HEK293 (cell line): ENCODE measurements around the gene CSNK1G1.

ENCODE experiments used
- CTCF ChIA-PET: fragments of 350-600 bp; formaldehyde crosslinking; extraction: SDS; loops from one replicate; lab custom pipeline; 2021; ENCODE audit warnings: antibody characterized with exemption; lab: Yijun Ruan, JAX
- POLR2A ChIA-PET: fragments of 300-600 bp; formaldehyde crosslinking; extraction: SDS; loops from one replicate; lab custom pipeline; 2020; ENCODE audit warnings: antibody characterized with exemption, inconsistent platforms; lab: Yijun Ruan, JAX
- H3K27ac ChIP-seq: fragments of 200-500 bp; sonication (Bioruptor generic); 2 replicates; pipeline ENCODE4 v1.5.1; 2014; ENCODE audit warnings: low read depth, low read length, control low read depth, inconsistent platforms; ENCODE audit errors: extremely low read depth
- H3K36me3 ChIP-seq, 2 experiments: fragments of 200-500 bp in 1 of 2; sonication (Bioruptor generic) in 1 of 2; 1 replicate in 1 of 2; 2 replicates in 1 of 2; pipeline ENCODE4 v1.5.1; 2014 to 2017; ENCODE audit warnings: inconsistent platforms in 2 of 2, low read length in 2 of 2; ENCODE audit not compliant: control insufficient read depth in 2 of 2, insufficient read depth in 1 of 2
- H3K4me1 ChIP-seq: fragments of 200-500 bp; sonication (Bioruptor generic); 2 replicates; pipeline ENCODE4 v1.5.1; 2014; ENCODE audit warnings: mild to moderate bottlenecking, low read length, inconsistent platforms; ENCODE audit not compliant: control insufficient read depth, insufficient read depth
- H3K4me3 ChIP-seq: 2 replicates; pipeline ENCODE4 v1.5.1; 2011; ENCODE audit warnings: low read depth, mild to moderate bottlenecking, control low read depth, low read length, moderate library complexity
- H3K9me3 ChIP-seq: fragments of 200-500 bp; sonication (Bioruptor generic); 2 replicates; pipeline ENCODE4 v1.5.1; 2014; ENCODE audit warnings: low read depth, low read length, inconsistent platforms; ENCODE audit not compliant: control insufficient read depth, insufficient read depth
- FEZF1 ChIP-seq: fragments of 450-650 bp; formaldehyde crosslinking; IDR thresholded peaks from 2 replicates; pipeline ENCODE4 v1.5.1; 2016; ENCODE audit warnings: missing biosample characterization, missing genetic modification characterization
- RBAK ChIP-seq: fragments of 450-650 bp; formaldehyde crosslinking; IDR thresholded peaks from 2 replicates; pipeline ENCODE4 v1.5.1; 2016; ENCODE audit warnings: missing biosample characterization, missing genetic modification characterization
- TCF7L2 ChIP-seq: IDR thresholded peaks from 2 replicates; pipeline ENCODE4 v1.6.1; 2011; ENCODE audit warnings: low read depth, mild to moderate bottlenecking, inconsistent platforms, low read length, moderate library complexity, borderline replicate concordance
- WT1 ChIP-seq: fragments of 450-650 bp; formaldehyde crosslinking; IDR thresholded peaks from 2 replicates; pipeline ENCODE4 v1.5.1; 2016; ENCODE audit warnings: missing biosample characterization, missing genetic modification characterization
- YY1 ChIP-seq: fragments of 450-650 bp; formaldehyde crosslinking; IDR thresholded peaks from 2 replicates; pipeline ENCODE4 v1.5.1; 2018; ENCODE audit warnings: missing biosample characterization, missing genetic modification characterization
- ZBTB26 ChIP-seq: fragments of 450-650 bp; formaldehyde crosslinking; optimal IDR thresholded peaks from 2 replicates; pipeline ENCODE3; 2016; ENCODE audit warnings: missing biosample characterization, mild to moderate bottlenecking, missing genetic modification characterization
- ZFP3 ChIP-seq: fragments of 450-650 bp; formaldehyde crosslinking; IDR thresholded peaks from 2 replicates; pipeline ENCODE4 v1.5.1; 2016; ENCODE audit warnings: low read depth, missing biosample characterization, missing genetic modification characterization
- ZIC2 ChIP-seq: fragments of 450-650 bp; formaldehyde crosslinking; IDR thresholded peaks from 2 replicates; pipeline ENCODE4 v1.5.1; 2016; ENCODE audit warnings: missing biosample characterization, missing genetic modification characterization
- ZNF138 ChIP-seq: fragments of 450-650 bp; formaldehyde crosslinking; IDR thresholded peaks from 2 replicates; pipeline ENCODE4 v1.5.1; 2016; ENCODE audit warnings: missing biosample characterization, missing genetic modification characterization, borderline replicate concordance
- ZNF155 ChIP-seq: fragments of 450-650 bp; formaldehyde crosslinking; IDR thresholded peaks from 2 replicates; pipeline ENCODE4 v1.5.1; 2016; ENCODE audit warnings: missing biosample characterization, missing genetic modification characterization
- ZNF157 ChIP-seq: fragments of 450-650 bp; formaldehyde crosslinking; IDR thresholded peaks from 2 replicates; pipeline ENCODE4 v1.5.1; 2016; ENCODE audit warnings: missing biosample characterization, missing genetic modification characterization
- ZNF169 ChIP-seq: fragments of 450-650 bp; formaldehyde crosslinking; IDR thresholded peaks from 2 replicates; pipeline ENCODE4 v1.5.1; 2016; ENCODE audit warnings: missing biosample characterization, missing genetic modification characterization
- ZNF184 ChIP-seq: fragments of 450-650 bp; IDR thresholded peaks from 2 replicates; pipeline ENCODE4 v1.5.1; 2018; ENCODE audit warnings: missing biosample characterization, mild to moderate bottlenecking, missing genetic modification characterization
- ZNF221 ChIP-seq: fragments of 450-650 bp; formaldehyde crosslinking; IDR thresholded peaks from 2 replicates; pipeline ENCODE4 v1.5.1; 2017; ENCODE audit warnings: missing biosample characterization, missing genetic modification characterization, borderline replicate concordance
- ZNF341 ChIP-seq: fragments of 450-650 bp; formaldehyde crosslinking; IDR thresholded peaks from 2 replicates; pipeline ENCODE4; 2016; ENCODE audit warnings: low read depth, missing biosample characterization, missing genetic modification characterization
- ZNF433 ChIP-seq: fragments of 450-650 bp; formaldehyde crosslinking; IDR thresholded peaks from 2 replicates; pipeline ENCODE4 v1.5.1; 2016; ENCODE audit warnings: missing biosample characterization, missing genetic modification characterization, low read depth
- ZNF510 ChIP-seq: fragments of 450-650 bp; formaldehyde crosslinking; IDR thresholded peaks from 2 replicates; pipeline ENCODE4 v1.5.1; 2018; ENCODE audit warnings: mild to moderate bottlenecking, missing genetic modification characterization, missing biosample characterization; ENCODE audit not compliant: insufficient replicate concordance
- ZNF548 ChIP-seq: fragments of 450-650 bp; formaldehyde crosslinking; IDR thresholded peaks from 2 replicates; pipeline ENCODE4 v1.5.1; 2016; ENCODE audit warnings: missing biosample characterization, missing genetic modification characterization
- ZNF555 ChIP-seq: fragments of 450-650 bp; formaldehyde crosslinking; conservative IDR thresholded peaks from 2 replicates; pipeline ENCODE4 v1.5.1; 2017; ENCODE audit warnings: missing biosample characterization, mild to moderate bottlenecking, missing genetic modification characterization, inconsistent platforms
- ZNF624 ChIP-seq: fragments of 450-650 bp; formaldehyde crosslinking; IDR thresholded peaks from 2 replicates; pipeline ENCODE4 v1.5.1; 2017; ENCODE audit warnings: missing biosample characterization, missing genetic modification characterization
- ZNF670 ChIP-seq: fragments of 450-650 bp; formaldehyde crosslinking; IDR thresholded peaks from 2 replicates; pipeline ENCODE4 v1.5.1; 2016; ENCODE audit warnings: missing biosample characterization, missing genetic modification characterization, low read depth
- ZNF707 ChIP-seq: fragments of 450-650 bp; formaldehyde crosslinking; IDR thresholded peaks from 2 replicates; pipeline ENCODE4 v1.5.1; 2016; ENCODE audit warnings: missing biosample characterization, missing genetic modification characterization
- TF ChIP-seq, protein P1 (sequence below): fragments of 450-650 bp; formaldehyde crosslinking; IDR thresholded peaks from 2 replicates; pipeline ENCODE4 v1.5.1; 2016; ENCODE audit warnings: missing biosample characterization, missing genetic modification characterization, low read depth
- TF ChIP-seq, protein P2 (sequence below): fragments of 450-650 bp; formaldehyde crosslinking; IDR thresholded peaks from 2 replicates; pipeline ENCODE4 v1.5.1; 2016; ENCODE audit warnings: missing biosample characterization, missing genetic modification characterization

CSNK1G1 gene

DNA sequence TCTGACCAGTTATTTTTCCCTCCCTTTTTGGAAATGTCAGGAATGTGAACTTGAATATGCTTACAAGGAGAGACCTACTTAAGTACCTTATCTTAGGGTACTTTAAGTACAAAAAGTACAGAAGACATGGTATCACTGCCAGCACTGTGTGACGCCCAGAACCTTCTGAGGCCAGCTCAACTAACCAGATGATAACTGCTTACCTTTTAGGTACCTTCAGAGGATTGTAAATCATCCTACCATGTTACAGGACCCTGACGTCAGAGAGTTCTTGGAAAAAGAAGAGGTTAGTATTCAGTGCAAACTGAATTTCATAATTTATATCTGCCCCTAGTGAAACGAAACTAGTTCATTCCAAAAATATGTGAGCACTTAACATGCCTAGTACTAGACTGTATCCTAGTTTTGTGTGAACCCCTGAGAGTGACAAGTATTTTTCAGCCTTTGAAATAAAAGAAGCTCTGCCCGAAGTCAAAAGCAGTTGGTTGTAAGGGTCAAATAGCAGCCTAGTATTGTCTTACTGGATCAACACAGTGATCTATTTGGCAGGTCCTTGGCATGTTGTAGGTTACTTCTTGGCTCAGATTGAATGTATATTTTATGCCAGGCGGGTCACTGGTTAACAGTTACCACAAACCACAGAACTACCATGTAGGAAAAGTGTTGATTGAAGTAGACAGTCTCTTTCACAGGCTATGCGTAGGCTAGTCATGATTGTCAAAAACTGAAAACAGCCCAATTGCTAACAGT lies 228.3 kb downstream of the CSNK1G1 start:
- no peak for TF ChIP-seq ZNF169 (tag by site-specific recombination)
- TF ChIP-seq ZNF155 (tag by site-specific recombination) = no peak
- TF ChIP-seq RBAK (tag by site-specific recombination) = no peak
- no peak for TF ChIP-seq ZNF157 (tag by site-specific recombination)
- no peak for TF ChIP-seq ZIC2 (tag by site-specific recombination)
- TF ChIP-seq ZNF624 (tag by site-specific recombination) = no peak
- no peak for TF ChIP-seq ZNF184 (tag by site-specific recombination)
- no peak for TF ChIP-seq ZFP3
- TF ChIP-seq, protein P1, sequence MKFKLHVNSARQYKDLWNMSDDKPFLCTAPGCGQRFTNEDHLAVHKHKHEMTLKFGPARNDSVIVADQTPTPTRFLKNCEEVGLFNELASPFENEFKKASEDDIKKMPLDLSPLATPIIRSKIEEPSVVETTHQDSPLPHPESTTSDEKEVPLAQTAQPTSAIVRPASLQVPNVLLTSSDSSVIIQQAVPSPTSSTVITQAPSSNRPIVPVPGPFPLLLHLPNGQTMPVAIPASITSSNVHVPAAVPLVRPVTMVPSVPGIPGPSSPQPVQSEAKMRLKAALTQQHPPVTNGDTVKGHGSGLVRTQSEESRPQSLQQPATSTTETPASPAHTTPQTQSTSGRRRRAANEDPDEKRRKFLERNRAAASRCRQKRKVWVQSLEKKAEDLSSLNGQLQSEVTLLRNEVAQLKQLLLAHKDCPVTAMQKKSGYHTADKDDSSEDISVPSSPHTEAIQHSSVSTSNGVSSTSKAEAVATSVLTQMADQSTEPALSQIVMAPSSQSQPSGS (tag by site-specific recombination) = no peak
- no peak for TF ChIP-seq ZNF221 (tag by site-specific recombination)
- no peak for TF ChIP-seq FEZF1 (tag by site-specific recombination)
- no peak for TF ChIP-seq ZNF548 (tag by site-specific recombination)
- TF ChIP-seq TCF7L2 = no peak
- no peak for TF ChIP-seq ZNF138 (tag by site-specific recombination)
- no peak for TF ChIP-seq WT1 (tag by site-specific recombination)
- TF ChIP-seq ZBTB26 (tag by site-specific recombination) = no peak
- TF ChIP-seq ZNF433 (tag by site-specific recombination) = no peak
- no peak for TF ChIP-seq YY1 (tag by site-specific recombination)
- TF ChIP-seq ZNF510 (tag by site-specific recombination) = no peak
- CTCF ChIA-PET = interaction anchor here (0.6 to 0.7 kb wide), 3 partner anchors 22 to 30 kb away, joined by 3 to 5 read pairs (median 5); no protein-coding TSS in a partner anchor
- peaks cover 10 to 81% of the 10 kb centered on the region in 2 experiments for H3K36me3 ChIP-seq
- no peaks in the 10 kb centered on the region for H3K4me1 ChIP-seq
- H3K4me3 ChIP-seq = no peak overlapping the region
- no peak overlapping the region for H3K27ac ChIP-seq
- POLR2A ChIA-PET = no interaction called here
- H3K9me3 ChIP-seq = no peaks in the 10 kb centered on the region

GRCh38 chr15:64125978-64126377 lies 230.0 kb downstream of the CSNK1G1 start:
- Histone ChIP-seq H3K4me3 (no peak overlapping the region), H3K27ac (no peak overlapping the region), H3K9me3 (no peaks in the 10 kb centered on the region), H3K4me1 (no peaks in the 10 kb centered on the region), H3K36me3 (peaks cover 10 to 79% of the 10 kb centered on the region in 2 experiments)
- TF ChIP-seq ZNF707 = no peak
- CTCF ChIA-PET = interaction anchor here (0.7 kb wide), 1 partner anchor 53 kb away, joined by 3 read pairs; no protein-coding TSS in a partner anchor
- POLR2A ChIA-PET = no interaction called here

- no peaks in the 10 kb centered on the region for H3K4me1 ChIP-seq
- POLR2A ChIA-PET = no interaction called here
- H3K27ac ChIP-seq = no peak overlapping the region
- no peaks in the 10 kb centered on the region for H3K9me3 ChIP-seq
- CTCF ChIA-PET = interaction anchor here (1.2 kb wide), 1 partner anchor 371 kb away, joined by 3 read pairs; no protein-coding TSS in a partner anchor
- no peak overlapping the region for H3K4me3 ChIP-seq
- peaks cover 13 to 81% of the 10 kb centered on the region in 2 experiments for H3K36me3 ChIP-seq
- no peak for TF ChIP-seq ZNF555 (tag by site-specific recombination)
- no peak for TF ChIP-seq ZNF670 (tag by site-specific recombination)
- TF ChIP-seq, protein P2, sequence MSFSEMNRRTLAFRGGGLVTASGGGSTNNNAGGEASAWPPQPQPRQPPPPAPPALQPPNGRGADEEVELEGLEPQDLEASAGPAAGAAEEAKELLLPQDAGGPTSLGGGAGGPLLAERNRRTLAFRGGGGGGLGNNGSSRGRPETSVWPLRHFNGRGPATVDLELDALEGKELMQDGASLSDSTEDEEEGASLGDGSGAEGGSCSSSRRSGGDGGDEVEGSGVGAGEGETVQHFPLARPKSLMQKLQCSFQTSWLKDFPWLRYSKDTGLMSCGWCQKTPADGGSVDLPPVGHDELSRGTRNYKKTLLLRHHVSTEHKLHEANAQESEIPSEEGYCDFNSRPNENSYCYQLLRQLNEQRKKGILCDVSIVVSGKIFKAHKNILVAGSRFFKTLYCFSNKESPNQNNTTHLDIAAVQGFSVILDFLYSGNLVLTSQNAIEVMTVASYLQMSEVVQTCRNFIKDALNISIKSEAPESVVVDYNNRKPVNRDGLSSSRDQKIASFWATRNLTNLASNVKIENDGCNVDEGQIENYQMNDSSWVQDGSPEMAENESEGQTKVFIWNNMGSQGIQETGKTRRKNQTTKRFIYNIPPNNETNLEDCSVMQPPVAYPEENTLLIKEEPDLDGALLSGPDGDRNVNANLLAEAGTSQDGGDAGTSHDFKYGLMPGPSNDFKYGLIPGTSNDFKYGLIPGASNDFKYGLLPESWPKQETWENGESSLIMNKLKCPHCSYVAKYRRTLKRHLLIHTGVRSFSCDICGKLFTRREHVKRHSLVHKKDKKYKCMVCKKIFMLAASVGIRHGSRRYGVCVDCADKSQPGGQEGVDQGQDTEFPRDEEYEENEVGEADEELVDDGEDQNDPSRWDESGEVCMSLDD (tag by site-specific recombination) = no peak
- TF ChIP-seq ZNF341 (tag by site-specific recombination) = no peak
Measured at GRCh38 chr15:64122936-64123351, 233.0 kb downstream of the CSNK1G1 start.
